A549 (cell line): ENCODE measurements around the gene STPG4. TPM values are rescaled to one million over a fixed set of nuclear protein-coding genes. Genes with fewer than 3 reads are reported as not detected.

Source experiments
- ATAC-seq, 2 experiments: fragments of 200-7000 bp in 1 of 2; fragments of >200 bp in 1 of 2; cut with Nextera tagmentation in 1 of 2; cut with Tn5 transposase in 1 of 2; 3 replicates each; pipeline versions ENCODE4 v1.8.0 to v1.9.1; 2018 to 2020; ENCODE audit warnings: mild to moderate bottlenecking in 1 of 2, moderate library complexity in 1 of 2
- CTCF ChIA-PET: fragments of 300-600 bp; sonication (Branson Sonifier 250); formaldehyde crosslinking; extraction: SDS; loops from one replicate; lab custom pipeline; 2021; ENCODE audit warnings: antibody characterized with exemption, inconsistent platforms; lab: Yijun Ruan, JAX
- POLR2A ChIA-PET: fragments of 350-600 bp; formaldehyde crosslinking; extraction: SDS; loops from one replicate; lab custom pipeline; 2021; ENCODE audit warnings: antibody characterized with exemption, inconsistent platforms; lab: Yijun Ruan, JAX
- DNase-seq, 2 experiments: peaks; one replicate each; pipeline versions ENCODE4 v3.0.0 to v3.0.0-alpha.2; 2011 to 2016; ENCODE audit warnings: low read depth in 1 of 2, low spot score in 1 of 2
- FAIRE-seq: peaks from 2 replicates; lab custom pipeline; 2011; peaks lifted over from hg19 to GRCh38; lab: Jason Lieb, UNC
- H3K27ac ChIP-seq, 2 experiments: fragments of >200 bp; sonication (Bioruptor Twin); formaldehyde crosslinking; 3 replicates each; pipeline ENCODE4 v1.5.1; 2016 to 2017
- H3K4me1 ChIP-seq: fragments of >200 bp; sonication (Bioruptor Twin); formaldehyde crosslinking; 3 replicates; pipeline ENCODE4 v1.6.1; 2016
- H3K4me2 ChIP-seq: fragments of >200 bp; sonication (Bioruptor Twin); formaldehyde crosslinking; 3 replicates; pipeline ENCODE4 v1.6.1; 2016
- H3K4me3 ChIP-seq: fragments of >200 bp; sonication (Bioruptor Twin); formaldehyde crosslinking; 3 replicates; pipeline ENCODE4 v1.5.1; 2016
- H3K9me3 ChIP-seq: fragments of >200 bp; sonication (Bioruptor Twin); formaldehyde crosslinking; 3 replicates; pipeline ENCODE4 v1.6.1; 2016
- BCL3 ChIP-seq: fragments of >200 bp; sonication (Bioruptor Twin); formaldehyde crosslinking; IDR thresholded peaks from 3 replicates; pipeline ENCODE4 v1.6.1; 2016
- BHLHE40 ChIP-seq: IDR thresholded peaks from 2 replicates; pipeline ENCODE4 v1.6.1; 2012; ENCODE audit warnings: low read depth, low read length, inconsistent platforms
- CBX2 ChIP-seq: fragments of 200-600 bp; sonication (generic); IDR thresholded peaks from 2 replicates; pipeline ENCODE4 v1.6.1; 2016; ENCODE audit warnings: low read depth, mild to moderate bottlenecking, borderline replicate concordance
- CHD4 ChIP-seq: fragments of 200-600 bp; sonication (generic); IDR thresholded peaks from 2 replicates; pipeline ENCODE4 v1.6.1; 2016; ENCODE audit warnings: antibody characterized with exemption, mild to moderate bottlenecking, borderline replicate concordance
- EHF ChIP-seq: fragments of 250-450 bp; sonication (Bioruptor Pico); IDR thresholded peaks from 2 replicates; pipeline ENCODE4 v1.5.0; 2020; ENCODE audit warnings: mild to moderate bottlenecking
- EHMT2 ChIP-seq: fragments of 200-600 bp; sonication (generic); IDR thresholded peaks from 2 replicates; pipeline ENCODE4 v1.6.1; 2016; ENCODE audit warnings: antibody characterized with exemption, low read depth, mild to moderate bottlenecking, moderate library complexity
- EP300 ChIP-seq, 2 experiments: fragments of >200 bp; sonication (Bioruptor Twin); formaldehyde crosslinking; IDR thresholded peaks; 2 replicates in 1 of 2; 3 replicates in 1 of 2; pipeline ENCODE4 v1.6.1; 2016 to 2017
- FOSB ChIP-seq: fragments of 250-450 bp; sonication (Bioruptor Pico); IDR thresholded peaks from 2 replicates; pipeline ENCODE4 v1.5.0; 2020; ENCODE audit warnings: mild to moderate bottlenecking, moderate library complexity
- FOXS1 ChIP-seq: fragments of 250-450 bp; sonication (Bioruptor Pico); IDR thresholded peaks from 2 replicates; pipeline ENCODE4 v1.5.0; 2020; ENCODE audit warnings: mild to moderate bottlenecking, moderate library complexity
- HDAC2 ChIP-seq: fragments of 200-600 bp; sonication (generic); IDR thresholded peaks from 2 replicates; pipeline ENCODE4 v1.6.1; 2016
- HES2 ChIP-seq: fragments of >200 bp; sonication (Bioruptor Twin); formaldehyde crosslinking; IDR thresholded peaks from 2 replicates; pipeline ENCODE4 v1.6.1; 2016
- HOXA7 ChIP-seq: fragments of 250-450 bp; sonication (Bioruptor Pico); IDR thresholded peaks from 2 replicates; pipeline ENCODE4 v1.5.0; 2020; ENCODE audit warnings: mild to moderate bottlenecking, moderate library complexity
- HOXB5 ChIP-seq: fragments of 250-450 bp; sonication (Bioruptor Pico); IDR thresholded peaks from 2 replicates; pipeline ENCODE4 v1.5.0; 2020; ENCODE audit warnings: mild to moderate bottlenecking, moderate library complexity
- JUNB ChIP-seq: fragments of >200 bp; sonication (Bioruptor Twin); formaldehyde crosslinking; IDR thresholded peaks from 2 replicates; pipeline ENCODE4 v1.6.1; 2016
- KDM1A ChIP-seq: fragments of 200-600 bp; sonication (generic); IDR thresholded peaks from 2 replicates; pipeline ENCODE4 v1.6.1; 2016; ENCODE audit warnings: low read depth, mild to moderate bottlenecking
- MAFK ChIP-seq: fragments of 450-650 bp; IDR thresholded peaks from 2 replicates; pipeline ENCODE4 v1.6.1; 2014; ENCODE audit not compliant: partially characterized antibody
- MAZ ChIP-seq: fragments of 150-350 bp; IDR thresholded peaks from 2 replicates; pipeline ENCODE4 v1.6.1; 2014; ENCODE audit warnings: antibody characterized with exemption, low read depth, low read length, borderline replicate concordance
- NFE2L2 ChIP-seq: fragments of 150-350 bp; conservative IDR thresholded peaks from 2 replicates; pipeline ENCODE4 v1.6.1; 2014; ENCODE audit warnings: low read length
- NR3C1 ChIP-seq: fragments of >200 bp; sonication (Bioruptor Twin); formaldehyde crosslinking; IDR thresholded peaks from 3 replicates; pipeline ENCODE4 v1.6.1; 2017
- RARB ChIP-seq: fragments of 250-450 bp; sonication (Bioruptor Pico); IDR thresholded peaks from 2 replicates; pipeline ENCODE4 v1.8.0; 2021; ENCODE audit warnings: mild to moderate bottlenecking, moderate library complexity
- RCOR1 ChIP-seq: fragments of 150-350 bp; IDR thresholded peaks from 2 replicates; pipeline ENCODE4 v1.6.1; 2014; ENCODE audit warnings: antibody characterized with exemption, low read length, low read depth
- RFX5 ChIP-seq: fragments of 450-650 bp; IDR thresholded peaks from 2 replicates; pipeline ENCODE4 v1.7.1; 2014; ENCODE audit warnings: antibody characterized with exemption, mild to moderate bottlenecking, moderate library complexity
- SREBF2 ChIP-seq: fragments of 450-650 bp; IDR thresholded peaks from 2 replicates; pipeline ENCODE4 v1.6.1; 2014; ENCODE audit warnings: mild to moderate bottlenecking, moderate library complexity
- TFCP2L1 ChIP-seq: fragments of 250-450 bp; sonication (Bioruptor Pico); IDR thresholded peaks from 2 replicates; pipeline ENCODE4 v1.5.0; 2021; ENCODE audit warnings: mild to moderate bottlenecking
- TP53 ChIP-seq: fragments of 250-450 bp; sonication (Bioruptor Pico); IDR thresholded peaks from 2 replicates; pipeline ENCODE4 v1.5.0; 2021; ENCODE audit warnings: mild to moderate bottlenecking, moderate library complexity
- ZFP36 ChIP-seq: fragments of 450-650 bp; IDR thresholded peaks from 2 replicates; pipeline ENCODE4 v1.6.1; 2014; ENCODE audit warnings: borderline replicate concordance; ENCODE audit not compliant: partially characterized antibody
- WGBS: methylation state at CpG from one replicate; pipeline ENCODE4 v1.1.6; 2017; ENCODE audit errors: missing lambda C conversion rate; 5-methylcytosine and 5-hydroxymethylcytosine counted together
- polyA plus RNA-seq, 4 experiments: library from polyadenylated mRNA; depleted of rRNA in 3 of 4; stranded (reverse); fragments of >200 nt; fragmentation: RNase III in 1 of 4; extraction: RNeasy Plus Mini Kit Qiagen cat#74134 plus additional on column Dnase treatment in 1 of 4; gene quantifications; 2 replicates in 3 of 4; 3 replicates in 1 of 4; pipeline ENCODE4 v1.2.3, GENCODE V29; 2011 to 2017
- TF ChIP-seq, protein P1 (sequence below): IDR thresholded peaks from 2 replicates; pipeline ENCODE4 v1.6.1; 2012
- TF ChIP-seq, protein P2 (sequence below): fragments of 250-450 bp; sonication (Bioruptor Pico); IDR thresholded peaks from 2 replicates; pipeline ENCODE4 v1.5.0; 2020; ENCODE audit warnings: low read depth, mild to moderate bottlenecking, moderate library complexity
- TF ChIP-seq, protein P3 (sequence below): fragments of 450-650 bp; IDR thresholded peaks from 2 replicates; pipeline ENCODE4 v1.6.1; 2014; ENCODE audit warnings: antibody characterized with exemption
- TF ChIP-seq, protein P4 (sequence below): IDR thresholded peaks from 2 replicates; pipeline ENCODE4 v1.6.1; 2012; ENCODE audit warnings: low read depth, borderline replicate concordance
- TF ChIP-seq, protein P5 (sequence below): fragments of 200-600 bp; sonication (generic); IDR thresholded peaks from 2 replicates; pipeline ENCODE4 v1.6.1; 2016; ENCODE audit warnings: antibody characterized with exemption, mild to moderate bottlenecking, moderate library complexity

Gene STPG4
- polyA plus RNA-seq, 2 of the 4 experiments (the other 2 are of a cell fraction) = 0.05 to 0.13 TPM

GRCh38 chr2:47112665-47113435 lies 42.3 kb downstream of the STPG4 start:
- FAIRE-seq = no peak
- WGBS = 81% methylated on average over 5 of the region's 5 CpGs
- TF ChIP-seq ZFP36 = no peak
- no peak for TF ChIP-seq HOXA7 (CRISPR knock-in tag)
- TF ChIP-seq CBX2 = no peak
- no peak for TF ChIP-seq HDAC2
- TF ChIP-seq EHF (CRISPR knock-in tag) = no peak
- no peak for TF ChIP-seq NFE2L2
- no peak for TF ChIP-seq FOXS1
- no peak for TF ChIP-seq TFCP2L1 (CRISPR knock-in tag)
- no peak for TF ChIP-seq CHD4
- TF ChIP-seq, protein P1, sequence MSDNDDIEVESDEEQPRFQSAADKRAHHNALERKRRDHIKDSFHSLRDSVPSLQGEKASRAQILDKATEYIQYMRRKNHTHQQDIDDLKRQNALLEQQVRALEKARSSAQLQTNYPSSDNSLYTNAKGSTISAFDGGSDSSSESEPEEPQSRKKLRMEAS = no peak
- no peak for TF ChIP-seq NR3C1
- no peak for TF ChIP-seq HOXB5
- TF ChIP-seq TP53 (CRISPR knock-in tag) = no peak
- no peak for TF ChIP-seq HES2
- TF ChIP-seq, protein P2, sequence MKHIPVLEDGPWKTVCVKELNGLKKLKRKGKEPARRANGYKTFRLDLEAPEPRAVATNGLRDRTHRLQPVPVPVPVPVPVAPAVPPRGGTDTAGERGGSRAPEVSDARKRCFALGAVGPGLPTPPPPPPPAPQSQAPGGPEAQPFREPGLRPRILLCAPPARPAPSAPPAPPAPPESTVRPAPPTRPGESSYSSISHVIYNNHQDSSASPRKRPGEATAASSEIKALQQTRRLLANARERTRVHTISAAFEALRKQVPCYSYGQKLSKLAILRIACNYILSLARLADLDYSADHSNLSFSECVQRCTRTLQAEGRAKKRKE (CRISPR knock-in tag) = no peak
- TF ChIP-seq KDM1A = no peak
- TF ChIP-seq, protein P3, sequence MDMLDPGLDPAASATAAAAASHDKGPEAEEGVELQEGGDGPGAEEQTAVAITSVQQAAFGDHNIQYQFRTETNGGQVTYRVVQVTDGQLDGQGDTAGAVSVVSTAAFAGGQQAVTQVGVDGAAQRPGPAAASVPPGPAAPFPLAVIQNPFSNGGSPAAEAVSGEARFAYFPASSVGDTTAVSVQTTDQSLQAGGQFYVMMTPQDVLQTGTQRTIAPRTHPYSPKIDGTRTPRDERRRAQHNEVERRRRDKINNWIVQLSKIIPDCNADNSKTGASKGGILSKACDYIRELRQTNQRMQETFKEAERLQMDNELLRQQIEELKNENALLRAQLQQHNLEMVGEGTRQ = no peak
- TF ChIP-seq MAFK = no peak
- no peak for ATAC-seq
- Histone ChIP-seq H3K27ac (no peak overlapping the region), H3K4me3 (no peak overlapping the region), H3K4me2 (no peak overlapping the region), H3K9me3 (no peaks in the 10 kb centered on the region), H3K4me1 (no peaks in the 10 kb centered on the region)
- POLR2A ChIA-PET = no interaction called here
- CTCF ChIA-PET = interaction anchor here (1.2 to 1.6 kb wide), 3 partner anchors 11 to 211 kb away, joined by 4 to 5 read pairs (median 4); no protein-coding TSS in a partner anchor
- DNase-seq = no peak

GRCh38 chr2:47109680-47110079 lies 45.4 kb downstream of the STPG4 start:
- Histone ChIP-seq H3K4me1 (no peaks in the 10 kb centered on the region), H3K4me2 (no peak overlapping the region), H3K9me3 (no peaks in the 10 kb centered on the region), H3K27ac (no peak overlapping the region), H3K4me3 (no peak overlapping the region)
- 85% methylated on average over 5 of the region's 5 CpGs for WGBS
- no peak for TF ChIP-seq SREBF2
- TF ChIP-seq JUNB = no peak
- no peak for TF ChIP-seq KDM1A
- no peak for TF ChIP-seq EP300 (IDR thresholded peaks at IDR 0.05)
- no peak for TF ChIP-seq RCOR1
- TF ChIP-seq FOXS1 = no peak
- TF ChIP-seq, protein P4, sequence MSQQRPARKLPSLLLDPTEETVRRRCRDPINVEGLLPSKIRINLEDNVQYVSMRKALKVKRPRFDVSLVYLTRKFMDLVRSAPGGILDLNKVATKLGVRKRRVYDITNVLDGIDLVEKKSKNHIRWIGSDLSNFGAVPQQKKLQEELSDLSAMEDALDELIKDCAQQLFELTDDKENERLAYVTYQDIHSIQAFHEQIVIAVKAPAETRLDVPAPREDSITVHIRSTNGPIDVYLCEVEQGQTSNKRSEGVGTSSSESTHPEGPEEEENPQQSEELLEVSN = no peak
- no peak for TF ChIP-seq BHLHE40
- no peak for TF ChIP-seq RARB (CRISPR knock-in tag)
- TF ChIP-seq EHF (CRISPR knock-in tag) = no peak
- TF ChIP-seq HOXB5 = no peak
- TF ChIP-seq, protein P5, sequence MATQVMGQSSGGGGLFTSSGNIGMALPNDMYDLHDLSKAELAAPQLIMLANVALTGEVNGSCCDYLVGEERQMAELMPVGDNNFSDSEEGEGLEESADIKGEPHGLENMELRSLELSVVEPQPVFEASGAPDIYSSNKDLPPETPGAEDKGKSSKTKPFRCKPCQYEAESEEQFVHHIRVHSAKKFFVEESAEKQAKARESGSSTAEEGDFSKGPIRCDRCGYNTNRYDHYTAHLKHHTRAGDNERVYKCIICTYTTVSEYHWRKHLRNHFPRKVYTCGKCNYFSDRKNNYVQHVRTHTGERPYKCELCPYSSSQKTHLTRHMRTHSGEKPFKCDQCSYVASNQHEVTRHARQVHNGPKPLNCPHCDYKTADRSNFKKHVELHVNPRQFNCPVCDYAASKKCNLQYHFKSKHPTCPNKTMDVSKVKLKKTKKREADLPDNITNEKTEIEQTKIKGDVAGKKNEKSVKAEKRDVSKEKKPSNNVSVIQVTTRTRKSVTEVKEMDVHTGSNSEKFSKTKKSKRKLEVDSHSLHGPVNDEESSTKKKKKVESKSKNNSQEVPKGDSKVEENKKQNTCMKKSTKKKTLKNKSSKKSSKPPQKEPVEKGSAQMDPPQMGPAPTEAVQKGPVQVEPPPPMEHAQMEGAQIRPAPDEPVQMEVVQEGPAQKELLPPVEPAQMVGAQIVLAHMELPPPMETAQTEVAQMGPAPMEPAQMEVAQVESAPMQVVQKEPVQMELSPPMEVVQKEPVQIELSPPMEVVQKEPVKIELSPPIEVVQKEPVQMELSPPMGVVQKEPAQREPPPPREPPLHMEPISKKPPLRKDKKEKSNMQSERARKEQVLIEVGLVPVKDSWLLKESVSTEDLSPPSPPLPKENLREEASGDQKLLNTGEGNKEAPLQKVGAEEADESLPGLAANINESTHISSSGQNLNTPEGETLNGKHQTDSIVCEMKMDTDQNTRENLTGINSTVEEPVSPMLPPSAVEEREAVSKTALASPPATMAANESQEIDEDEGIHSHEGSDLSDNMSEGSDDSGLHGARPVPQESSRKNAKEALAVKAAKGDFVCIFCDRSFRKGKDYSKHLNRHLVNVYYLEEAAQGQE = no peak
- no peak for TF ChIP-seq FOSB (CRISPR knock-in tag)
- no peak for TF ChIP-seq BCL3
- no peak for TF ChIP-seq RFX5
- TF ChIP-seq EHMT2 = no peak
- no peak for TF ChIP-seq MAZ
- CTCF ChIA-PET = interaction anchor here (0.8 to 1.5 kb wide), 3 partner anchors 10 to 16 kb away, joined by 3 to 5 read pairs (median 4); no protein-coding TSS in a partner anchor
- DNase-seq = no peak
- ATAC-seq = no peak
- POLR2A ChIA-PET = no interaction called here
- FAIRE-seq = no peak
